Measurements from ENCODE around the gene HS6ST2.

The HS6ST2 gene

GRCh38 chrX:132810964-132811712 is 147.3 kb downstream of the HS6ST2 start:
- Histone ChIP-seq H3K4me3 (ENCODE audit: low read length) (no peak overlapping the region), H3K27me3 (ENCODE audit: control insufficient read depth, insufficient read depth, low read length) (no peaks in the 10 kb centered on the region)

DNA sequence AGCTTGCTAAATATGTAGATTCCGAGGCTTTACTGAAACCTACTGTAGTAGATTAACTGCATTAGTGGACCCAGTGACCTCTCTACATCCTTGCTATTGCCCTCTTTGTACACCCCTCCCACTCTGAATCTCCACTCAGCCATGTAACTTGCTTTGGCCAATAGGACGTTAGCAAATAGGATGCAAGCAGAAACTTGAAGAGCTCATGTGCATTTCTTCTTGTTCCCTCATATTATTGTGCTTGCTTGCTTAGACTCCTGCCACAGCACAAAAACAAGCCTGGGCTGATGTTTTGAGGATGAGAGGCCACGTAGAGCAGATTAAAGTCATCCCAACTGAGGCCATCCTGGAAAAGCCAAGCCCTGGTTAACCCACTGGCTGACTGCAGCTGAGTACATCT is 147.9 kb downstream of the HS6ST2 start:
- no peaks in the 10 kb centered on the region for H3K27me3 ChIP-seq (ENCODE audit: control insufficient read depth, insufficient read depth, low read length)
- no peaks in the 10 kb centered on the region for H3K4me1 ChIP-seq (ENCODE audit: control insufficient read depth, low read depth, low read length)
- no peak overlapping the region for H3K27ac ChIP-seq (ENCODE audit: low read length)
- H3K9ac ChIP-seq (ENCODE audit: low read length): no peak overlapping the region
- no peak overlapping the region for H3K4me3 ChIP-seq (ENCODE audit: low read length)
- peaks cover 5% of the 10 kb centered on the region for H3K9me3 ChIP-seq (ENCODE audit: control insufficient read depth, low read depth, low read length)
- no peaks in the 10 kb centered on the region for H3K36me3 ChIP-seq (ENCODE audit: control insufficient read depth, low read depth, low read length)

More at GRCh38 chrX:132810964-132811712, 147.3 kb downstream of the HS6ST2 start:
- Histone ChIP-seq H3K9me3 (ENCODE audit: control insufficient read depth, low read depth, low read length) (peaks cover 7% of the 10 kb centered on the region), H3K36me3 (ENCODE audit: control insufficient read depth, low read depth, low read length) (no peaks in the 10 kb centered on the region), H3K27ac (ENCODE audit: low read length) (no peak overlapping the region), H3K9ac (ENCODE audit: low read length) (no peak overlapping the region), H3K4me1 (ENCODE audit: control insufficient read depth, low read depth, low read length) (no peaks in the 10 kb centered on the region)

DNA sequence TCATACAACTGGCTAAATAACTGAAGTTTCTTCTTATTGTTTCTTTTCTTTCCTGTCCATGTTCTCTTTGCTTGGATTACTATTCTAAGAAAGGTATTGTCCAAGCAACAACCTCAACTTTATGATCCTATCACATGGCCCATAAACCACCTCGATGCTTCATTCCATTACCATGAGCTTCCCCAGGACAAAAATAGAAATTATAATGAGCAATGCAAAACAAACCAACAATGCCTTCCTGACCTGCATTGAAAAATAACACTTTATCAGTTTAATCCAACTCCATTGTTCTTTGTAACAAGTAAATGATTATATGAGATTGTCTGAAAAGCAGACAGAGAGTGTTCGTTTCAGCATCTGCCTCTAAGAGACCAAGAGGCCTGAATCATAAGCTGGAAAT is 148.8 kb downstream of the HS6ST2 start:
- H3K4me1 ChIP-seq (ENCODE audit: control insufficient read depth, low read depth, low read length): no peaks in the 10 kb centered on the region
- no peaks in the 10 kb centered on the region for H3K36me3 ChIP-seq (ENCODE audit: control insufficient read depth, low read depth, low read length)
- H3K9me3 ChIP-seq (ENCODE audit: control insufficient read depth, low read depth, low read length): peaks cover 10% of the 10 kb centered on the region
- no peaks in the 10 kb centered on the region for H3K27me3 ChIP-seq (ENCODE audit: control insufficient read depth, insufficient read depth, low read length)
- H3K27ac ChIP-seq (ENCODE audit: low read length): no peak overlapping the region
- no peak overlapping the region for H3K9ac ChIP-seq (ENCODE audit: low read length)
- H3K4me3 ChIP-seq (ENCODE audit: low read length): no peak overlapping the region

- no peak overlapping the region for H3K9ac ChIP-seq (ENCODE audit: low read length)
- no peaks in the 10 kb centered on the region for H3K27me3 ChIP-seq (ENCODE audit: control insufficient read depth, insufficient read depth, low read length)
- peaks cover 10% of the 10 kb centered on the region for H3K9me3 ChIP-seq (ENCODE audit: control insufficient read depth, low read depth, low read length)
- H3K4me3 ChIP-seq (ENCODE audit: low read length): no peak overlapping the region
- H3K4me1 ChIP-seq (ENCODE audit: control insufficient read depth, low read depth, low read length): no peaks in the 10 kb centered on the region
- H3K27ac ChIP-seq (ENCODE audit: low read length): no peak overlapping the region
- H3K36me3 ChIP-seq (ENCODE audit: control insufficient read depth, low read depth, low read length): no peaks in the 10 kb centered on the region
Measured at GRCh38 chrX:132807411-132808030, 150.9 kb downstream of the HS6ST2 start.

DNA sequence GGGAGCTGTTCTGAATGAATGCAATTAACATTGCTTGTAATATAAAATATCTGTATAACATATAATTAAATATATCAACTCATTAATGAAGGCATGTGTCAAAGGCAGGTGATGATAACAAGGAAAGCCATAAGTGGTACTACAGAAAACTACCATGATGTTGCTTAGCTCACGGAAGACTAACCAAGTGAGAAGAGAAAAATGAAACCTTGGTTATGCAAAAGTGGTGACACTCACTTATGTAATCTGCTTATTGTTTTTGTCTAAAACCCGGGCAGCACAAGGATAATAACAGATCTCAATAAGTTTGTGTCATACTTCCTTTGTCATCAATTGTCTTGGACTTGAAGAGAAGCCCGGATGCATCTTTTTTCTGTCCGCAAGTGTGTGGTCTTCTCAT is 156.4 kb downstream of the HS6ST2 start:
- Histone ChIP-seq H3K27ac (ENCODE audit: low read length) (no peak overlapping the region), H3K36me3 (ENCODE audit: control insufficient read depth, low read depth, low read length) (no peaks in the 10 kb centered on the region), H3K4me1 (ENCODE audit: control insufficient read depth, low read depth, low read length) (no peaks in the 10 kb centered on the region), H3K9ac (ENCODE audit: low read length) (no peak overlapping the region), H3K4me3 (ENCODE audit: low read length) (no peak overlapping the region), H3K27me3 (ENCODE audit: control insufficient read depth, insufficient read depth, low read length) (no peaks in the 10 kb centered on the region), H3K9me3 (ENCODE audit: control insufficient read depth, low read depth, low read length) (peaks cover 14% of the 10 kb centered on the region)

- Histone ChIP-seq H3K9me3 (ENCODE audit: control insufficient read depth, low read depth, low read length) (peaks cover 14% of the 10 kb centered on the region), H3K4me3 (ENCODE audit: low read length) (no peak overlapping the region), H3K9ac (ENCODE audit: low read length) (no peak overlapping the region), H3K27me3 (ENCODE audit: control insufficient read depth, insufficient read depth, low read length) (no peaks in the 10 kb centered on the region), H3K4me1 (ENCODE audit: control insufficient read depth, low read depth, low read length) (no peaks in the 10 kb centered on the region), H3K36me3 (ENCODE audit: control insufficient read depth, low read depth, low read length) (no peaks in the 10 kb centered on the region), H3K27ac (ENCODE audit: low read length) (no peak overlapping the region)
Measured at GRCh38 chrX:132795181-132795580, 163.2 kb downstream of the HS6ST2 start.

DNA sequence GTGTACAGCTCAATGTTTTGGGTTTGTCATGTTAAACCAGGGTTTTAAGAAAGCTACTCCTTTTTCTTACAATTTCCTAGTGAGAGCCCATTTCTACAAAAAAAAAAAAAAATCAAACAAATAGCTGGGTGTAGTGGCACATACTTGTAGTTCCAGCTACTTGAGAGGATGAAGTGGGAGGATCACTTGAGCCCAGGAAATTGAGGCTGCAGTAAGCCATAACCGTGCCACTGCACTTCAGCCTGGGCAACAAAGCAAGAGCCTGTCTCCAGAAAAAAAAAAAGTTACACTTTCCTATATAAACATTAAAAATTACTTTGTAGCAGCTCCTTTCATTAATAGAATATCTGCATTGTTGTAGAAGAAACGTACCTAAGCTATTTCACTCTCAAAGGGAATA is 166.7 kb downstream of the HS6ST2 start:
- Histone ChIP-seq H3K36me3 (ENCODE audit: control insufficient read depth, low read depth, low read length) (no peaks in the 10 kb centered on the region), H3K4me1 (ENCODE audit: control insufficient read depth, low read depth, low read length) (no peaks in the 10 kb centered on the region), H3K27ac (ENCODE audit: low read length) (no peak overlapping the region), H3K9me3 (ENCODE audit: control insufficient read depth, low read depth, low read length) (peaks cover 13% of the 10 kb centered on the region), H3K27me3 (ENCODE audit: control insufficient read depth, insufficient read depth, low read length) (no peaks in the 10 kb centered on the region), H3K4me3 (ENCODE audit: low read length) (no peak overlapping the region), H3K9ac (ENCODE audit: low read length) (no peak overlapping the region)

DNA sequence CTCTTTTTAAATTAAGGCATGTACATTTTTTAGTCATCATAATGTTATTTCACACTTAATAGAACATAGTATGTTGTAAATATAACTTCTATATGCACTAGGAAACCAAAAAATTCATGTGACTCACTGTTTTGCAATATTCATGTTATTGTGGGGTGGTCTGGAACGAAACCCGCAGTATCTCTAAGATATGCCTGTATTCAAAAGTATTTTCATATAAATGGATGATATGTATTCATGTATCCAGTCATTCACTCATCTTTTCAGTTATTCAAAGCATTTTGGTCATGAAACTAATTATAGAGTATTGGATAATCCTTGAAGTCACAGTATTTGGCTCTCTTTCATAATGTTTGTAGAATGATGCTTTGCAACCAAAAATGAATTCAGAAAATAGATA is 168.1 kb downstream of the HS6ST2 start:
- Histone ChIP-seq H3K9ac (ENCODE audit: low read length) (no peak overlapping the region), H3K36me3 (ENCODE audit: control insufficient read depth, low read depth, low read length) (no peaks in the 10 kb centered on the region), H3K4me3 (ENCODE audit: low read length) (no peak overlapping the region), H3K4me1 (ENCODE audit: control insufficient read depth, low read depth, low read length) (no peaks in the 10 kb centered on the region), H3K27ac (ENCODE audit: low read length) (no peak overlapping the region), H3K27me3 (ENCODE audit: control insufficient read depth, insufficient read depth, low read length) (no peaks in the 10 kb centered on the region), H3K9me3 (ENCODE audit: control insufficient read depth, low read depth, low read length) (peaks cover 13% of the 10 kb centered on the region)

DNA sequence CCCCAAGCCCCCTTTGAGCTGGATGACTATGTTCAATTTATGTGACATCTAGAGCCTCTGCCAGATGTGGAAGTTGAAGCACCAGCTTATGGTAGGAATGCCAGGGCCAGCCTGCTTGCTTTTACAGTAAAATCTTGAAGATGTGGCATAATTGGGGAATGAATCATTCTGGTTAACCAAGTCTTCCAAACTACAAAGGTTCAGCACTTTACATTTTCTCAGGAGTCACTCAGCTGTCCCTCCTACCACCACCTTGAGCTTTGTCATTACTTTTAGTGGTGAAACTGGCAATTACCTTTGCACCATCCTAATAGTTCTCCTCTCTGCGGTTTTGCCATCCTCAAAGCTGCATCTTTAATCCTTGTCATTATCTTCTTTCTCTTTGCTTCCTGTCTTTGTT is 172.2 kb downstream of the HS6ST2 start:
- Histone ChIP-seq H3K9ac (ENCODE audit: low read length) (no peak overlapping the region), H3K9me3 (ENCODE audit: control insufficient read depth, low read depth, low read length) (peaks cover 5% of the 10 kb centered on the region), H3K27ac (ENCODE audit: low read length) (no peak overlapping the region), H3K36me3 (ENCODE audit: control insufficient read depth, low read depth, low read length) (no peaks in the 10 kb centered on the region), H3K4me1 (ENCODE audit: control insufficient read depth, low read depth, low read length) (peaks cover 3% of the 10 kb centered on the region), H3K4me3 (ENCODE audit: low read length) (no peak overlapping the region), H3K27me3 (ENCODE audit: control insufficient read depth, insufficient read depth, low read length) (no peaks in the 10 kb centered on the region)

- Histone ChIP-seq H3K4me3 (ENCODE audit: low read length) (no peak overlapping the region), H3K9me3 (ENCODE audit: control insufficient read depth, low read depth, low read length) (peaks cover 21% of the 10 kb centered on the region)
Measured at GRCh38 chrX:132778917-132779316, 179.5 kb downstream of the HS6ST2 start.

DNA sequence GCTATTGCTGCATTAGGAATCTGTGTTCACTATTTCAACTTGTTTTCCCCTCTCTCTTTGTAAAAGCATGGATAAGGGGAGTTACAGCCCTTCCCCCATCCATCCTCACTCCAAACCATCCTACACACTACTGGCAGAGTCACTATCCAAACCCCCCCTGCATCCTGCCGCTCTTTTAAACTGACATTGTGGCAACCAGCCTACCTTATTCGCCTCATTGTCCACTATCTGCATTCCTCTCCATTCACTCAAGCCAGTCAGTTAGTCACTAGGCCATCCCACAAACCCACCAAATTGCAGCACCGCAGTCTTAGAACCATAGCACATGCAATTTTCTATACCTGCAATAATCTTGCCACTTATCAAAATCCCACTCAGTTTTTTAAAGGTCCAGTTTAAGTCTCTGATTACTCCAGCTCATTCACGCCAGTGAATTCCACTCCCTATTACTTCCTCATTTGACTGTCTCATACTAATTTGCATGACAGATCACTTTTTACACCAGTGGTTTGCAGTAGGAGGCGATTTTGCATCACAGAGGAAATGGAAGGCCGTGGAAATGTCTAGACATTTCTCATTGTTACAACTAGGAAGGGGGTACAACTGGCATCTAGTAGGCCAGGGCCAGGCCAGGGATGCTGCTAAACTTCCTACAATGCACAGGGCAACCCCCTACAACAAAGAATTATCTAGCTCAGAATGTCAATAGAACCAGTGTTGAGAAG is 181.8 kb downstream of the HS6ST2 start:
- Histone ChIP-seq H3K27ac (ENCODE audit: low read length) (no peak overlapping the region), H3K36me3 (ENCODE audit: control insufficient read depth, low read depth, low read length) (no peaks in the 10 kb centered on the region), H3K4me1 (ENCODE audit: control insufficient read depth, low read depth, low read length) (peaks cover 9% of the 10 kb centered on the region), H3K27me3 (ENCODE audit: control insufficient read depth, insufficient read depth, low read length) (no peaks in the 10 kb centered on the region), H3K9ac (ENCODE audit: low read length) (no peak overlapping the region), H3K9me3 (ENCODE audit: control insufficient read depth, low read depth, low read length) (peaks cover 21% of the 10 kb centered on the region), H3K4me3 (ENCODE audit: low read length) (peak overlapping the region; percentile 3)

More at GRCh38 chrX:132778917-132779316, 179.5 kb downstream of the HS6ST2 start:
- Histone ChIP-seq H3K27me3 (ENCODE audit: control insufficient read depth, insufficient read depth, low read length) (no peaks in the 10 kb centered on the region), H3K4me1 (ENCODE audit: control insufficient read depth, low read depth, low read length) (peaks cover 12% of the 10 kb centered on the region), H3K9ac (ENCODE audit: low read length) (no peak overlapping the region), H3K27ac (ENCODE audit: low read length) (no peak overlapping the region), H3K36me3 (ENCODE audit: control insufficient read depth, low read depth, low read length) (no peaks in the 10 kb centered on the region)
